WTC11 (cell line): ENCODE data around the gene FAM24B. TPM values are rescaled to one million over a fixed set of nuclear protein-coding genes. Genes with fewer than 3 reads are reported as not detected.

Source experiments
- ATAC-seq: fragments of 200-7000 bp; cut with Tn5 transposase; 2 replicates; pipeline ENCODE4 v1.10.0; 2021; ENCODE audit warnings: mild to moderate bottlenecking, moderate library complexity
- CTCF ChIA-PET: fragments of 300-600 bp; sonication (Branson Sonifier 250); formaldehyde crosslinking; loops from one replicate; lab custom pipeline; 2021; ENCODE audit warnings: antibody characterized with exemption; lab: Charles Lee
- POLR2A ChIA-PET: fragments of 350-600 bp; sonication (Branson Sonifier 250); formaldehyde crosslinking; loops from one replicate; lab custom pipeline; 2021; ENCODE audit warnings: antibody characterized with exemption; lab: Charles Lee
- DNase-seq: peaks from one replicate; pipeline ENCODE4 v3.0.0; 2021; ENCODE audit warnings: low spot score
- H3K27ac Mint-ChIP-seq: 2 replicates; pipeline ENCODE4 v1.8.0; 2021; ENCODE audit warnings: mixed read lengths
- H3K27me3 Mint-ChIP-seq: 2 replicates; pipeline ENCODE4 v1.8.0; 2021; ENCODE audit warnings: low read depth, mild to moderate bottlenecking, moderate library complexity, mixed read lengths
- H3K36me3 Mint-ChIP-seq: 2 replicates; pipeline ENCODE4 v1.8.0; 2021; ENCODE audit warnings: mixed read lengths
- H3K4me1 Mint-ChIP-seq: 2 replicates; pipeline ENCODE4 v1.8.0; 2022; ENCODE audit warnings: mixed read lengths
- H3K4me3 Mint-ChIP-seq: 2 replicates; pipeline ENCODE4 v1.8.0; 2021; ENCODE audit warnings: mild to moderate bottlenecking, moderate library complexity, mixed read lengths
- H3K9me3 Mint-ChIP-seq: 2 replicates; pipeline ENCODE4 v1.8.0; 2021; ENCODE audit warnings: mixed read lengths
- ERG ChIP-seq: fragments of 250-450 bp; sonication (Bioruptor Pico); IDR thresholded peaks from 2 replicates; pipeline ENCODE4 v1.8.0; 2021; ENCODE audit warnings: mild to moderate bottlenecking
- FOXJ3 ChIP-seq: sonication (generic); formaldehyde crosslinking; IDR thresholded peaks from 2 replicates; pipeline ENCODE4 v1.9.0; 2021; ENCODE audit warnings: missing genetic modification reagents, mild to moderate bottlenecking, borderline replicate concordance
- FOXK1 ChIP-seq: sonication (generic); formaldehyde crosslinking; IDR thresholded peaks from 2 replicates; pipeline ENCODE4 v1.8.0; 2022; ENCODE audit warnings: mild to moderate bottlenecking, moderate library complexity, missing genetic modification reagents
- FOXP1 ChIP-seq: sonication (generic); formaldehyde crosslinking; IDR thresholded peaks from 2 replicates; pipeline ENCODE4 v1.8.0; 2022; ENCODE audit warnings: missing genetic modification reagents, mild to moderate bottlenecking, moderate library complexity, borderline replicate concordance
- GABPB1 ChIP-seq: sonication (generic); formaldehyde crosslinking; IDR thresholded peaks from 2 replicates; pipeline ENCODE4 v1.8.1; 2023; ENCODE audit warnings: mild to moderate bottlenecking, missing genetic modification reagents
- GRHL2 ChIP-seq: fragments of 250-450 bp; sonication (Bioruptor Pico); IDR thresholded peaks from 2 replicates; pipeline ENCODE4 v1.8.0; 2022; ENCODE audit warnings: mild to moderate bottlenecking, moderate library complexity; ENCODE audit not compliant: insufficient replicate concordance, severe bottlenecking
- HMGA2 ChIP-seq: fragments of 250-450 bp; sonication (Bioruptor Pico); IDR thresholded peaks from 2 replicates; pipeline ENCODE4 v1.4.0; 2021; ENCODE audit warnings: mild to moderate bottlenecking, moderate library complexity
- IRF1 ChIP-seq: sonication (generic); formaldehyde crosslinking; IDR thresholded peaks from 2 replicates; pipeline ENCODE4 v1.8.0; 2023; ENCODE audit warnings: missing genetic modification reagents
- JUN ChIP-seq: sonication (generic); formaldehyde crosslinking; IDR thresholded peaks from 2 replicates; pipeline ENCODE4 v1.8.0; 2023; ENCODE audit warnings: mild to moderate bottlenecking, missing genetic modification reagents
- NR1H2 ChIP-seq: sonication (generic); formaldehyde crosslinking; IDR thresholded peaks from 2 replicates; pipeline ENCODE4 v1.9.0; 2021; ENCODE audit warnings: mild to moderate bottlenecking, moderate library complexity, missing genetic modification reagents
- NR3C1 ChIP-seq: sonication (generic); formaldehyde crosslinking; conservative IDR thresholded peaks from 2 replicates; pipeline ENCODE4 v1.8.1; 2023; ENCODE audit warnings: low read depth, mild to moderate bottlenecking, missing genetic modification reagents
- OVOL2 ChIP-seq: fragments of 250-450 bp; sonication (Bioruptor Pico); IDR thresholded peaks from 2 replicates; pipeline ENCODE4 v1.9.0; 2021; ENCODE audit warnings: mild to moderate bottlenecking, borderline replicate concordance
- PRRX2 ChIP-seq: fragments of 250-450 bp; sonication (Bioruptor Pico); IDR thresholded peaks from 2 replicates; pipeline ENCODE4 v1.8.0; 2021; ENCODE audit warnings: mild to moderate bottlenecking
- SOX15 ChIP-seq: fragments of 250-450 bp; sonication (Bioruptor Pico); IDR thresholded peaks from 2 replicates; pipeline ENCODE4 v1.9.0; 2021; ENCODE audit warnings: mild to moderate bottlenecking
- SP1 ChIP-seq: sonication (generic); formaldehyde crosslinking; conservative IDR thresholded peaks from 2 replicates; pipeline ENCODE4 v1.8.1; 2022; ENCODE audit warnings: missing genetic modification reagents
- TEAD1 ChIP-seq: sonication (generic); formaldehyde crosslinking; IDR thresholded peaks from 2 replicates; pipeline ENCODE4 v1.8.0; 2022; ENCODE audit warnings: mild to moderate bottlenecking, missing genetic modification reagents
- ZNF425 ChIP-seq: fragments of 250-450 bp; sonication (Bioruptor Pico); conservative IDR thresholded peaks from 2 replicates; pipeline ENCODE4 v1.9.0; 2021; ENCODE audit warnings: mild to moderate bottlenecking
- ZNF512 ChIP-seq: sonication (generic); formaldehyde crosslinking; IDR thresholded peaks from 2 replicates; pipeline ENCODE4 v1.8.1; 2022; ENCODE audit warnings: missing genetic modification reagents, borderline replicate concordance
- ZNF671 ChIP-seq: fragments of 250-450 bp; sonication (Bioruptor Pico); IDR thresholded peaks from 2 replicates; pipeline ENCODE4 v1.8.0; 2021; ENCODE audit warnings: mild to moderate bottlenecking
- total RNA-seq: library from RNA; stranded (reverse); gene quantifications from 3 replicates; pipeline ENCODE4 v1.2.3, GENCODE V29; 2021
- TF ChIP-seq, protein P1 (sequence below): sonication (generic); formaldehyde crosslinking; IDR thresholded peaks from 2 replicates; pipeline ENCODE4 v1.8.1; 2022; ENCODE audit warnings: low read depth, mild to moderate bottlenecking, moderate library complexity, missing genetic modification reagents, borderline replicate concordance
- TF ChIP-seq, protein P2 (sequence below): sonication (generic); formaldehyde crosslinking; conservative IDR thresholded peaks from 2 replicates; pipeline ENCODE4 v1.8.1; 2022; ENCODE audit warnings: mild to moderate bottlenecking, missing genetic modification reagents
- TF ChIP-seq, protein P3 (sequence below): sonication (generic); formaldehyde crosslinking; IDR thresholded peaks from 2 replicates; pipeline ENCODE4 v1.8.1; 2023; ENCODE audit warnings: mild to moderate bottlenecking, moderate library complexity, missing genetic modification reagents

Gene FAM24B
- total RNA-seq, 1 experiment from 2014 or later: 3.7 TPM

DNA sequence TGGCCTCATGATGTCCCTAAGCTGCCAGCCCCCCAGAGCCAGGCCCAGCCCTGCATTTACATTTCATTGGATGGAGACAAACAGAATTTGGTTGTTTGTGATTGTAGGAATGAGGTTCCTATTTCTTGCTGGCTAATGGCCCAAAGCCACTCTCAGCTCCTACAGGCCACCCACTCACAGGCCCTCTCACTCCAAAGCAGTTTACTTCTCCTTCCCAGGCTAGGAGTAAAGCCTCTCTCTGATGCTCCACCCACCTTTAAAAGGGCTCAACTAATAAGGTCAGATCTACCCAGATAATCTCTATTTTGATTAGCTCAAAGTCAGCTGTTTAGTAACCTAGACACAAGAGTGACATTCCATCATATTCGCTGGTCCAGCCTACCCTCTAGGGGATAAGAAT is 22.5 kb downstream of the FAM24B start (continued):
- TF ChIP-seq IRF1 (CRISPR knock-in tag) (no peak), ZNF671 (CRISPR knock-in tag) (no peak), FOXK1 (no peak)
- TF ChIP-seq, protein P1, sequence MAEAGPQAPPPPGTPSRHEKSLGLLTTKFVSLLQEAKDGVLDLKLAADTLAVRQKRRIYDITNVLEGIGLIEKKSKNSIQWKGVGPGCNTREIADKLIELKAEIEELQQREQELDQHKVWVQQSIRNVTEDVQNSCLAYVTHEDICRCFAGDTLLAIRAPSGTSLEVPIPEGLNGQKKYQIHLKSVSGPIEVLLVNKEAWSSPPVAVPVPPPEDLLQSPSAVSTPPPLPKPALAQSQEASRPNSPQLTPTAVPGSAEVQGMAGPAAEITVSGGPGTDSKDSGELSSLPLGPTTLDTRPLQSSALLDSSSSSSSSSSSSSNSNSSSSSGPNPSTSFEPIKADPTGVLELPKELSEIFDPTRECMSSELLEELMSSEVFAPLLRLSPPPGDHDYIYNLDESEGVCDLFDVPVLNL (CRISPR knock-in tag): no peak

DNA sequence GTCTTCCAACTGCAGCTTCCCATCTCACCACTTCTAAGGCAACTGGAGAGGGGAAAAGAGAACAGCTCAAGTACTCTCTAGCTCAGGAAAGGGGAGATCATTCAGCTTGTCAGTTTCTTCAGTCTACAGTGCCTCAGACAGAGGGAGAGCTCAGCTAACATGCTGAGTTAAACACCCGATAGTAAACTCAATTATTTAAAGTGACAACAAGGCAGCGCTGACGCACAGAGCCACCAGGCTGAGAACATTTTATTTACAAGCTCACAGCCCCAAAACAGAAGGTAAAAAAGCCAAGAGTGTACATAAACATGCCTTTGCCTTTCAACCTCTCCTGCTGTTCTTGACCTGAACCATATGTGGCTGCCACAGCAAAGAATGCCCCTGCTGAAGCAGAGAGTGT is 23.6 kb downstream of the FAM24B start:
- Mint-ChIP-seq H3K27ac (no peak overlapping the region), H3K27me3 (no peaks in the 10 kb centered on the region), H3K4me3 (no peak overlapping the region), H3K36me3 (peaks cover 27% of the 10 kb centered on the region), H3K9me3 (peaks cover 4% of the 10 kb centered on the region; the same call in 1 of the 2 replicates), H3K4me1 (peaks cover 27% of the 10 kb centered on the region)
- DNase-seq (no peak), ATAC-seq (no peak)
- ChIA-PET CTCF (no interaction called here), POLR2A (interaction anchor here (1.5 kb wide), 1 partner anchor 10 kb away, joined by 4 read pairs; the partner anchor contains the start of gene CUZD1)
- TF ChIP-seq GABPB1 (CRISPR knock-in tag): no peak
- TF ChIP-seq OVOL2: no peak
- TF ChIP-seq ERG (CRISPR knock-in tag): no peak
- TF ChIP-seq SOX15 (CRISPR knock-in tag): no peak
- TF ChIP-seq HMGA2: no peak
- TF ChIP-seq NR1H2 (CRISPR knock-in tag): no peak
- no peak for TF ChIP-seq SP1 (CRISPR knock-in tag)
- TF ChIP-seq GRHL2: no peak
- no peak for TF ChIP-seq ZNF425 (CRISPR knock-in tag)
- TF ChIP-seq JUN (CRISPR knock-in tag): no peak
- TF ChIP-seq TEAD1 (CRISPR knock-in tag): no peak
- TF ChIP-seq FOXJ3 (CRISPR knock-in tag): no peak
- TF ChIP-seq NR3C1: no peak
- TF ChIP-seq ZNF512: no peak
- TF ChIP-seq FOXP1 (CRISPR knock-in tag): no peak
- no peak for TF ChIP-seq PRRX2 (CRISPR knock-in tag)
- TF ChIP-seq, protein P2, sequence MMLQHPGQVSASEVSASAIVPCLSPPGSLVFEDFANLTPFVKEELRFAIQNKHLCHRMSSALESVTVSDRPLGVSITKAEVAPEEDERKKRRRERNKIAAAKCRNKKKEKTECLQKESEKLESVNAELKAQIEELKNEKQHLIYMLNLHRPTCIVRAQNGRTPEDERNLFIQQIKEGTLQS (CRISPR knock-in tag): no peak
- TF ChIP-seq, protein P3, sequence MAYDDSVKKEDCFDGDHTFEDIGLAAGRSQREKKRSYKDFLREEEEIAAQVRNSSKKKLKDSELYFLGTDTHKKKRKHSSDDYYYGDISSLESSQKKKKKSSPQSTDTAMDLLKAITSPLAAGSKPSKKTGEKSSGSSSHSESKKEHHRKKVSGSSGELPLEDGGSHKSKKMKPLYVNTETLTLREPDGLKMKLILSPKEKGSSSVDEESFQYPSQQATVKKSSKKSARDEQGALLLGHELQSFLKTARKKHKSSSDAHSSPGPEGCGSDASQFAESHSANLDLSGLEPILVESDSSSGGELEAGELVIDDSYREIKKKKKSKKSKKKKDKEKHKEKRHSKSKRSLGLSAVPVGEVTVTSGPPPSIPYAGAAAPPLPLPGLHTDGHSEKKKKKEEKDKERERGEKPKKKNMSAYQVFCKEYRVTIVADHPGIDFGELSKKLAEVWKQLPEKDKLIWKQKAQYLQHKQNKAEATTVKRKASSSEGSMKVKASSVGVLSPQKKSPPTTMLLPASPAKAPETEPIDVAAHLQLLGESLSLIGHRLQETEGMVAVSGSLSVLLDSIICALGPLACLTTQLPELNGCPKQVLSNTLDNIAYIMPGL (CRISPR knock-in tag): no peak
